ENCODE data around the gene PACRGL.

DNA sequence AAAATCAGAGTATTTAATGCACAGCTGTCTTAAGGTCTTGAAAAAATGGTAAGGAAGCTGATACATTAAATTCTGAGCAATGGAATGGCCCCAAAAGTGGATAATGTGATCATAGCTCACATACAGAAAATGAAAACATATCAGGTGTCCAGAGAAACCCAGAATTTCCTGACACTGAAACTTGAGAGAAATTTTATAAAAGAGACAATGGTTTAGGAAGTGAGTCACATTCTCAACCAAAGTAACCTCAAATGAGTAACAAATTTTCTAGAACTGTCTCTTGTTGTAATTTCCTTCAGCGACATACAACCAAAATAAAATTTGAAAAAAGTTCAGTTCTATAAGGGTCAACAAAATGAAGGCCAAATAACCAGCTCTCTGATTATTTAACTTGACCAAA lies 37.4 kb upstream of the PACRGL start:
- TF ChIP-seq POLR2A (IDR thresholded peaks at IDR 0.05) (no peak), CTCF (IDR thresholded peaks at IDR 0.05) (no peak)
